Prostate gland (tissue), 2 donors: Measurements from ENCODE around the gene SPTBN1.

Experiments used
- CTCF ChIP-seq, 4 experiments: fragments of 200-600 bp in 2 of 4; fragments of 450-650 bp in 2 of 4; sonication (generic) in 2 of 4; IDR thresholded peaks; 1 replicate in 3 of 4; 2 replicates in 1 of 4; pipeline ENCODE4 v1.5.1; 2016 to 2019; ENCODE audit warnings: antibody characterized with exemption in 4 of 4, mild to moderate bottlenecking in 2 of 4, moderate library complexity in 2 of 4
- POLR2A ChIP-seq: fragments of 450-650 bp; IDR thresholded peaks from one replicate; pipeline ENCODE4 v1.6.1; 2016; ENCODE audit warnings: antibody characterized with exemption, mild to moderate bottlenecking
- POLR2AphosphoS5 ChIP-seq: sonication (generic); formaldehyde crosslinking; IDR thresholded peaks from one replicate; pipeline ENCODE4 v1.6.1; 2017; ENCODE audit warnings: antibody characterized with exemption

GRCh38 chr2:54671875-54672589 is 215.9 kb downstream of the SPTBN1 start:
- TF ChIP-seq POLR2AphosphoS5, result no peak
- no peak for TF ChIP-seq CTCF (IDR thresholded peaks at IDR 0.05)
- no peak for TF ChIP-seq POLR2A
